GM13977 (cell line): ENCODE results near the gene FBXO3.

Source experiments
- DNase-seq: peaks from one replicate; pipeline ENCODE4 v3.0.0; 2012; ENCODE audit warnings: low spot score
- in situ Hi-C: fragments of 300-500 bp; cut with MboI; formaldehyde crosslinking; loops from one replicate; pipeline ENCODE4 v1.12.0; 2022; ENCODE audit warnings: low sequenced_read_pairs, low pct_unique_long_range_greater_than_20kb, mixed read lengths, inconsistent platforms; ENCODE audit not compliant: unreplicated experiment
- TF ChIP-seq, protein P1 (sequence below): IDR thresholded peaks from 2 replicates; pipeline ENCODE4 v1.5.1; 2012; ENCODE audit warnings: mild to moderate bottlenecking, control low read depth; ENCODE audit not compliant: insufficient read depth; ENCODE audit errors: extremely low read depth, missing control alignments

Gene FBXO3

GRCh38 chr11:33737362-33737821 lies 36.9 kb downstream of the FBXO3 start:
- no peak for DNase-seq
- in situ Hi-C loops, result no loop called here
- TF ChIP-seq, protein P1, sequence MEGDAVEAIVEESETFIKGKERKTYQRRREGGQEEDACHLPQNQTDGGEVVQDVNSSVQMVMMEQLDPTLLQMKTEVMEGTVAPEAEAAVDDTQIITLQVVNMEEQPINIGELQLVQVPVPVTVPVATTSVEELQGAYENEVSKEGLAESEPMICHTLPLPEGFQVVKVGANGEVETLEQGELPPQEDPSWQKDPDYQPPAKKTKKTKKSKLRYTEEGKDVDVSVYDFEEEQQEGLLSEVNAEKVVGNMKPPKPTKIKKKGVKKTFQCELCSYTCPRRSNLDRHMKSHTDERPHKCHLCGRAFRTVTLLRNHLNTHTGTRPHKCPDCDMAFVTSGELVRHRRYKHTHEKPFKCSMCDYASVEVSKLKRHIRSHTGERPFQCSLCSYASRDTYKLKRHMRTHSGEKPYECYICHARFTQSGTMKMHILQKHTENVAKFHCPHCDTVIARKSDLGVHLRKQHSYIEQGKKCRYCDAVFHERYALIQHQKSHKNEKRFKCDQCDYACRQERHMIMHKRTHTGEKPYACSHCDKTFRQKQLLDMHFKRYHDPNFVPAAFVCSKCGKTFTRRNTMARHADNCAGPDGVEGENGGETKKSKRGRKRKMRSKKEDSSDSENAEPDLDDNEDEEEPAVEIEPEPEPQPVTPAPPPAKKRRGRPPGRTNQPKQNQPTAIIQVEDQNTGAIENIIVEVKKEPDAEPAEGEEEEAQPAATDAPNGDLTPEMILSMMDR, result no peak

DNA sequence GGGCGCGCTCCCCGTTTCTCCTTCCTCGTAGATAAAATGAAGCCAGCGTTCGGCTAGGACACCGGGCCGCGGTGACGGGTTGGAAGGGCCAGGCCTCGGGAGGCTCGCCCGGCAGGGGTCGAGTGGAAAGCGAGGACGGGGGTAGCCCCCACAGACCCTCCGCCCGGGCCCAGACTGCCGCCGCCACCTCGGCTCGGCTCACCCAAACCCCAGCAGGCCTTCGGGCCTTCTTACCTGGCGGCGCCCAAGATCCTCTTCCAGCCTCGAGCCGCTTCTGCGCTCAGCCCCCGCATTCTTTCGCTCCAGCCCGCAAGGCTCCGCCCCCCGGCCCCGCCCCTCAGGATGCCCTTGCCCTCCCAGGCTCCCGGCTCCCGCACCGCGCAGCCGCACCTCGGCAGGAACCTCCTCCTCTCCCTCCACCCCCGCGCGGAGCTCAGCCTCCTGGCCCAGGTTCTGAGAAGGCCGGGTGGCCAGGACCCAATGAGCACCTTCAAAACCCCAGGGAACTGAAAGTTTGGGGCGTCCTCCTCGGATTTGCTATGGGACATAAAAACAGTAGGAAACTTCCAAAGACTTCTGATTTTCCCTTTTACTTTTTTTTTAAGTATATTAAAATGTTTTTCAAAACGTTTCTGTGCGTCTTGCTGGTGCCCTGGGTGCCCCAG lies 38.0 kb downstream of the FBXO3 start, which contains the start of gene CD59:
CD59 (minus strand) TSS at position 276 of the 665 bp plus-strand sequence. CDS start 13,978 bp downstream, outside the sequence.
- peak; percentile 83 for DNase-seq
- TF ChIP-seq, protein P1, result no peak
- in situ Hi-C loops, result no loop called here

- in situ Hi-C loops, result no loop called here
- DNase-seq, result peak; percentile 73
- TF ChIP-seq, protein P1, result peak; percentile 15
These were observed 38.8 kb downstream of the FBXO3 start for GRCh38 chr11:33735271-33736147.

DNA sequence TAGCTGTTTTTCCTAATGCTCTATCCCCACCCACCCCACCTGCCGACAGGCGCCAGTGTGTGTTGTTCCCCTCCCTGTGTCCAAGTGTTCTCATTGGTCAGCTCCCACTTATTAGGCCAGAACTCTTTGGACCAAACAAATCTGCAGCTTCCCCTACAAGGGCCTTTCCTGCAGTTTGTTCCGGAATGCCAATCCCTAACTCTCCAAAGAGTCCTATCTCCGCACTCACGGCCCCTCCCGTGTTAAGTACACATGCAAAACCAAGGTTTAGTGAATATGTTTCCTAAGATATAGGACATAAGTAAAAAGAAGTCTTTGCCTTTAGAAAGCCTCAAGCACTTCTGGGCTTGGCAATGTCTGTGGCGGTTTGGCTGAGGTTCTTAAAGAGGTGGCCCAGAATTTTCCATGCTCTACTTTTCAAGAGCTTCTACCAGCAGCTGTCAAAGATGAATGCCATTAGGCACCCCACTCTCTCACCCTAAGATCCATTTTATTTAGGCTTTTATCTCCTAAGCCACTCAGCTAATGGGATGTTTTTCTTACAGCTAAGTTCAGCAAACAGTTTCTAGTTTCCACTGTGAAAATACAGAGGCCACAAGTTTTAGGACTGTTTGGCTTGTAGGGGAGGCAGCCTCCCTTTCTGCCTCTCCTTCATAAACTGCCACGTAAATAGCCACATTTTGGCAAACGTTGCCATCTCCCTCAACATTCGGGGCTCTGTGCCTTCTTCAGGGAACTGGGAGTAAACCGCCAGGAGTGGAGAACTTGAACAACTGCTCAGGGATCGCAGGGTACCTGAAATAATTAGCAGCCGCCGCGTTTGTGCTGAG lies 39.7 kb downstream of the FBXO3 start:
- TF ChIP-seq, protein P1, result no peak
- no peak for DNase-seq
- in situ Hi-C loops, result no loop called here

- TF ChIP-seq, protein P1, result no peak
- no peak for DNase-seq
- in situ Hi-C loops, result no loop called here
These were observed 40.3 kb downstream of the FBXO3 start for GRCh38 chr11:33733980-33734379.
